DMS79 (cell line): Measurements from ENCODE around the gene AGAP1.

ENCODE experiments used
- DNase-seq: peaks from one replicate; lab custom pipeline; 2025; lab: John Stamatoyannopoulos, UW

AGAP1 gene

DNA sequence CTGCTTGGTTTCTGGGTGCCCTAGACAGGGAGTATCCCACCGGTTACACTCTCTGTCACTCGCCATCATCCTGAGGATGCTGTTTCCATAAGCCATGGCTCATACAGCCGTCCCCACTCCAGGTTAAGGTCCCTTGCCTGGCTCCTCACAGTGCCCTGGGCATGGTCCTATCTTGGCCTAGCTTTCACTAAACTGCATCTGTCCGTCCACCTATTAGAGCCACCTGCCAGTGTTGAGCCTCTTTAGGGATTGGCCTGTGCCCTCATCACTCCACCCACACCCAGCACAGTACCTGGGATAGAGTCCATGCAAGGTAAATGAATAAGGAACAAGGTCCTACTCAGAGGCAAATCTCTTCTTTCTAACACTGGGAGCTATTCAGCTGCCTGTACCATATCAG is 354.2 kb downstream of the AGAP1 start:
- no peak for DNase-seq

DNA sequence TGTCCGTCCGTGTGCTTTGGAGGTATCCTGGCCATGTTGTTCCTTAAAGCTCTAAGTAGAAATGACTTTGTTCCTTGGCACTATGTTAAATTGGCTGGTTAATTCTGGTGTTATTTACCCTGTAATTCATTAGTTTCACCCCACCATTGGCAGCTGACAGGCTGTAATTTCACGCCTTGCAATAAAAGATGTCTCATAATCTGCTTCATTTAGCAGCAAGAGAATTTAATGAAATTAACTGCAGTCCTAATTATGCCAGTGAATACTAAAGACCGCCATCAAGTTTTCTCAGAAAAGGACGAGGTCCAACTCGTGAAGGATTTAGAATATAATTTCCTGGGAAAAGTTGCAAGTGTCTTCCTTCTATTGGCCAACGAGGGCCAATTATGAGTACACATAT is 355.1 kb downstream of the AGAP1 start:
- DNase-seq, result no peak

DNA sequence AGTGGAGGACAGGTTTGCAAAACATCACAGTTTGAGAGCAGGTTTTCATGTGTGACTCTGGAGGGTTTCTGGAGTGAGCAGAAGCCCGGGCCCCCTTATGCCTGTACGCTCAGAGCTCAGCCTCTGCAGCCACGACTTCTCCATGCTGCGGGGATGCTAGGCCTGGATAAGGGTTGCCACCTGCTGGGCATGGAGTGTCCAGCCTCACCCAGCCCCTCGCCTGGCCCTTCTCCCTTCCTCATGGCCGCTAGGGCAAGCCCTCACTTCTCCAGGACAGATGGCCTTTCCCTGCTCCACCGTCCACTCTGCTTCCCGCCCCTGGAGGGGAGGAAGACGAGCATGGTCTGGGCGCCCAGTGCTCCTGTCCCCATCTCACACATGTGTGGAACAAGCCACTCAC is 355.6 kb downstream of the AGAP1 start:
- DNase-seq, result no peak

DNA sequence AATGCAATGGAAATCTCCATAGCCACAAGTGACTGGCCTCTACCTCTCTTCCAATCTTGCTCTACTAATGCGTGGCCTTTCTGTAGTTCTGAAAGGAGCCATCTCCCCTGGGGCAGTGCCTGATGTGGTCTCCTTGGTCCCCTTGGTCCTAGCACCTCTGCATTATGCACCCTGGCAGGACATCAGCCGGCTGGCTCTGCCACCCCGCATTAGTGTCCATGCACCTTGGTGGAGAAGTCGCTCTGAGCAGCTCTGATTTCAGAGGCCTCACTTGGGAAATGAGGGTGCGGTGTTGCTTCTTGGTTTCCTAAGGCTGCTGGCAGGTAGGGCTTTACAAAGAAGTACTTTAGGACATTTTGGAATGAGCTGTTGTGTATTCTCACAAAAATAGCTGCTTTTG is 356.4 kb downstream of the AGAP1 start:
- DNase-seq, result no peak

DNA sequence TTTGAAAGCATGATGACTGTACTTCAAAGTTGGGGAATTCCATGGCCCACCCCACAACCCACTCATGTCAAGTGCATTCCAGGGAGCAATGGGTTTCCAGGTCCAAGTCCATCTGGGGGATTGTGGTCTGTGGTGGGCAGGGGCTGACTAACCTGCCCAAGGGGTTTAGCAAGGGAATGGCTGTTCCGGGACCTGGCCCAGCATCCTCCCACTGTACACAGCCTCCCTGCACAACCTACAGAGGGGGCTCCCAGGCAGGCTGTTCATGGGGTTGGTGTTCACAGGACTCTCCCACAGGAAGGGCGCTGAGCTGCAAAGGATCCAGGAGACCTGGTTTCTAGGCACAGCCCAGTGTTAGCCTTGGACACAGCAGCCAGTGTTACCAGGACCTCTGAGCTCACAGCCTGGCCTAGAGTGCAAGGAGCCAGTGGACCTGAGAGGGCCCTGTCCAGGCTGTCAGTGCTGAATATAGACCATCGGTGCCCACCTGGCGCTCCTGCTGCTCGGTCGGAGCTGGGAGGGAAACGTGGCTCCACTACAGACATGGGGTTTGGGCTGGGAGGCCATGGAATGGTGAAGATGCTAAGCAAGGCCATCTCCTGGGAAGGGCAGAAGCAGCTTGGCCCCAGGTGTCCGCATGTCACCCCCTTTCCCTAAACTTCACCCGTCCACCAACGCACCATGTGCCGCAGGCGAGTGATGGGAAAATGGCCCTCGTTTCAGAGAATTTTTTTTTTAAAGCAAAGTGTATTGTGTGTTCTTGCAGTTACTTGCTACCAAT is 357.1 kb downstream of the AGAP1 start:
- DNase-seq, result no peak

DNA sequence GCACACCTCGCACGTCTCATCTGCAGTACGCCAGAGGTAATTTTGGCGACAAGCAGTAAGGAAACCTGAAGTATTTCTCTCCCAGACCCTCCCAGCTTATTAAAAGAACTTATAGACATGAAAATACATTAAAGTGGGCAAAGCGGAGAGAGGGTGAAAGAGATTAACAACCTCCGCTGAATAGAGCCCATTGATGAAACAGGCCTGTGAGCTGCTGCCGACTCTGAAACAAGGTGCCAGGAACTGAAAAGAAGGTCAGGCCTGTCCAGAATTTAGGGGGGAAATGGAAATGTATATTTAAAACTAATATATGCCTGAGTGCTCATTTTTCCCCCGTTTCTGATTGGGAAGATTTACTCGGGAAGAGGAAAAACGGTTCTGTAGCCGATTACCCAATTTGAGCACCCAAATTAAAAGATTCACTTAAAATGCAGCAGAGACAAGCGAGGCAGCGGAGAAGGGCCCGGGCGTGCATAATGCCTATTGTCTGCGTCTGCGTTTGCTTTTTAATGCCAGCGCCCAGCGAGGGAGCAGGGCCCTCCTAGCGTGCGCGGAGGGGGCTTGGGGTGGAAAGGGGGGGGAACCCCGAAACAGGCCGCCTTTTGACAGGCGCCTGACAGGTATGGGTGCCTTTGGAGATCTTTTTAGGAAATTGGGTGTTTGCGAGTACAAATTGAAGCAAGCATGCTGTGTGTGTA is 358.1 kb downstream of the AGAP1 start:
- no peak for DNase-seq

DNA sequence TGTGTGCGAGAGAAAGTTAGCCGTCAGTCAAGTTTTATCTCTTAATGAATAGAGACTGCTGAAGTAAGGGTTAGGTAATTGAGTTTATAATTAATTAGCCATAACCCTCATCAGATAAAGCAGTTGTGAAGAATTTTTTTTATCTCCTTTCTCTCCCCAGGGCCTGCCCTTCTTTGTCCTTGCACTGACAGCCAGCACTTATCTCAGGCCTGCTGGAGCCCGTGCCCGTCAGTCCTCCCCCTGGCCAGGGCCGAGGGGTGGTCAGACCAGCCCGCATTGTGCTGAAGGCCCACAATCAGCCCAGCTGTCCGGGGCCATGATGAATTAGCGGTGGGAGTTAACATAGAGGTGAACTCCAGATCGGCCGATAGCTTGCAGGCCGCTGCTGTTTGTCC is 358.7 kb downstream of the AGAP1 start:
- DNase-seq, result no peak

DNA sequence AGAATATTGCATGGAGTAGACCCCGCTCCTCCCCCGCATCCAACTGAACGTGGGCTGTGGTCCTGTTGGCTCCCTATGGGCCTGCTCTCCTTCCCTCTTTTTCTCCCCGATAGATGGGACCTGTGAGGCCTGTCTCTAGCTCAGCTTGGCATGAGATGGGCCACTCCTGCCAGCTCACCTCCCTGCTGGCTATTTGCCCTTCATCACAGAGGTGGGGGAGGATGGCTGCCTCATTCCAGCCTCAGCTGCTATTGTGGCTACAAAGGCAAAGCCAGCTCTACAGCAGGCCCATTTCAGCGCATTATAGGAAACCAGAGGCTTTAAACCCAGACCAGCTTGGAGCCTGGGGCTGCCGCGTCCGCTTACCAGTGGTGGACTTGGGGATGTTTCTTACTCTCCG is 360.4 kb downstream of the AGAP1 start:
- no peak for DNase-seq

DNA sequence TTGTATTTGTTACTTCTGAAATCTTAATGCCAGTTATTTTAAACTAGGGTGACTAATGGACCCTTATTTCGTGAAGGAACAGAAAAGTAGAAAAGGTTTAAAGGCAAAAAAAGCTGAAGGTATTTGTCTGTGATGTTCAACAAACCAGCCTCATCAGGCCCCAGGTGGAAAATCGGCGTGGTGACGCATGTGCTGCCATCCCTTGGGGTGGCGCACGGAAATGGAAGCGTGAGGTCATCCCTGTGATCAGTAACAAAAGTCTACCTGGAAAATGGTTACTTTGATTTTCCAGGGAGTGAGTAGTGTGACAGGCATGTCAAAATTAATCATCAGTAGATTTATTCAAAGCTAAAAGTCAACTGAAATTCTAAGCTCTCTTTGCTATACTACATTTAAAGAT is 361.2 kb downstream of the AGAP1 start:
- DNase-seq, result no peak

DNA sequence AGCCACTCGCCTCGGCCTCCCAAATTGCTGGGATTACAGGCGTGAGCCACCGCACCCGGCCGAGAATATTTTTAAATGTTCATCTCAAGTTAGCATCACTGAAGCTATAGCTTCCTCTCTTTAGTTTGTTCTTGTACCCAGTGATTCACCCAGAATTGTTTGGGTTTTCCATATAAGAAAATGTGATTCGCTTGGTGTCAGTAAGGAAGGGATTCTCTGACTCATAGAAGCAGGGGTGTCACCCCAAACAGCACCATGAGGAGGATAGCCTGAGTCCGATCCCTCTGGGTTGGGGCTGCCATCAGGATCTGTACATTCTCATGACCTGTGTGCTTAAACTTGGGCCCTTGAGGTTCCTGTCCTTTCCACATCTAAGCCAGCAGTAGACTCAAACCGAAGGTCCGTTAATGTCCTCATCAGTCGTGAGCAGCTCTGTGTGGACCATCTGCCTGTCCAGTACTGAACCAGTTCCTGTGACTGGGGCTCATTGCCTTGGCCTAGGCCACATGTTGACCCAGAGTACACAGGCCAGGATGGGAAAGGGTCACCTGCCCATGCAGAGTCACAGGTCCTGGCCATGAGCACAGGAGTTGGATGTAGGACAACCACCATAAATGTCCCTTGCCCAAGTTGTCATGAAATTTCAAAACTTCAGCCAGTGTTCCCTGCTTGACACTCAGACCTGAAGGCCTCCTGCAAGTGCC is 362.5 kb downstream of the AGAP1 start:
- DNase-seq, result no peak

DNA sequence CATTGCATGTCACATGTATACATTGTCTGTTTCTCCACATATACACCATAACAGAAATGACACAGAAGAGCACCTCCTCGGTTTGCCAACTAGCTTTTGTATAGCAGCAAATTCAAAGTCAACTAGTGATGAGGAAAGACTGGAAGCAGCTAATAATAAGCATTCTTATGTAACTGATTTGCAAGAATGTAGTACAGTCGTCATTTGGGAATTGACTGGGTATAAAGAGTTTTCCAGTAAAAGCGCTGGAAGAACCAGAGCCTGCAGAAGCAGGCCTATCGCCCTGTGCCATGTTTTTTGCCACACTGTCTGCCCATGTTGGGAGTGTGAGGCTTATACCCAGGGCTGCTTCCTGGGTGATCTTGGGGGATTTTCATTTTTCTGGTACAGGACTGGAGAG is 363.8 kb downstream of the AGAP1 start:
- DNase-seq, result no peak

DNA sequence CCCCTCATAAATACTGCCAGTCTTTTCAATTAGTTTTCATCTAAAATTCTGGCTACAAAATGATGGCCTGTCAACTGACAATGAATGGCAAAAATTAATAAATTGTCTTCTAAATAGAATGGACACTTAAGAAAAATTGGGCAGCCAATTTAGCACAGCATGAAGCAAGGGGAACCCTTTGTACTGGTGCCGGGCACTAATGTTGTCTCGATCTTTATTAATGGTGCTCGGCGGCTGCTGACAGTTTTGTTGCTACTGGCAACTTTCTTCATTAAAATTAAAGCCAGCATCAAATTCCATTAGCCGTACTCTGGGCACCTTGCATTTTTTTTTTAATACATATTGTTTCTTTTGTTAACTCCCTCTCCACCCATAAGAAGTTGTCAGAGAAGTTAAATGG is 365.0 kb downstream of the AGAP1 start:
- no peak for DNase-seq

DNA sequence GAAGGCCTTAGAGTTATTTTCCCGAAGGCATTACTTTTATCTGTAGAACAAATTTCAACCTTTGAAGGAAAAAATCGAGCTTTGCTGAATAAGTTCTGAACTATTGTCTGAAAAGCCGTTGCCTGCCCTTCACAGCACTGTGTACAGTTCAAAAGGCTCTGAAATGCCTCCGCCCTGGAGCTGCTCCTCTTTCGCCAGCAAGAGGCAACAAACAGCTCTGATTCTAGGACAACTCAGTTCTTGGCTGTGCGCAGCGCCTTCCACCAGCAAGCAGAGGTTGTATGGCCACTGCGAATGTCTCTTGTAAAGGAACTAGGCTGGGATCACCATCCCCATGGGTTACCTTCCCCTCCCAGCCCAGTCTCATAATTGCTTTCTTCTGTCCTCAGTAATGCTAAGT is 365.8 kb downstream of the AGAP1 start:
- DNase-seq, result no peak

DNA sequence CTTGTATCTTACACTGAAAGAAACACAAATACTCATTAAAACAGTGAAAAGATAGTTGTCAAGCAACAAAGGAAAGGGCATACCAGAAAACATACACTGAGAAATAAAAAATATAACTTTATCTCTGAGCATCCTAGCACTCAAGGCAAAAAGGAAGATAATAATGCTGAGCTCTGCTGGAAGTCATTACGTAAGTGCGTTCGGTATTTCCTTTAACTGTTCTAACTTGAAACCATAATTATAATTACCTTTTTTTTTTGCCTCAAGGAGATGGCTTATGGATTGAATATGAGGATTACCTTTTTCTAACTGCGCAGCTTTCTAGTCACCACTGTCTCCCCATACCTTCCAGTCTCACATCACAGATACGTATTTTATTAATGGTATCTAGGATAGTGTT is 366.3 kb downstream of the AGAP1 start:
- DNase-seq, result no peak

DNA sequence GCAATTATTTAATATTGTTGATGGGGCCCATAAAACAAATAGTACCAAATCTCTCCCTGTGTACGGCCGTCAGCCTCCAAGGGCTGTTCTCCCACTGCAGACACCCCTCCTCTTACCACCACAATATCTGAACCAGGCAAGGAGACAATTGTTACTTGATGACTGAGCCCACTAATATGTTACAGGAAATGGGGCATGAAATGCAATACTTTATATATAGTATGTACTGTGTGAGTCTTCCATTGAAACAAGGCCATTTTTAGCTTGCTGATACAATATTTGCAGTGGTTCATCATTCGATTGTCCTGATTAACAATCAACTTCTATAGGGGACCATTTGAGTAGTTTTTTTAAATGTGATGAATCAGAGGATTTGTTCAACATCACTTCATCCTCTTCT is 367.0 kb downstream of the AGAP1 start:
- DNase-seq, result no peak

DNA sequence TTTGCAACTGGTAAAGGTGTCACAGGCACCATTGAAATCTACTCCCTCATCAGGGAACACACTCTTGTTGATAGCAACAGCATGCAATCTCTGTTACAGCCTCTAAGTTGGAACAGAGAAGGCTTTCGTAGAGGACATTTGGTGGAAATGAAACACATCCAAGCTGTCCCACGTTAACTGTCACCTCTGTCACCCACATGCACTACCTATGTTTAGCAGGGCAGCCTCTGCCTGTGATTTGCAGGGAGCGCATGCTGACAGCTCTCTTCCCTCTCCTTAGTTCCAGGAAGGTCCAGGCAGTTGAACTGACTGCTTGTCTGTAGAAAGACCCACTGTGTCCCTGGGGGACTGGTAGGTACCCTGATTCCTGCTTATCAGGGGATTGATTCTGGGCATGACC is 367.5 kb downstream of the AGAP1 start:
- no peak for DNase-seq

DNA sequence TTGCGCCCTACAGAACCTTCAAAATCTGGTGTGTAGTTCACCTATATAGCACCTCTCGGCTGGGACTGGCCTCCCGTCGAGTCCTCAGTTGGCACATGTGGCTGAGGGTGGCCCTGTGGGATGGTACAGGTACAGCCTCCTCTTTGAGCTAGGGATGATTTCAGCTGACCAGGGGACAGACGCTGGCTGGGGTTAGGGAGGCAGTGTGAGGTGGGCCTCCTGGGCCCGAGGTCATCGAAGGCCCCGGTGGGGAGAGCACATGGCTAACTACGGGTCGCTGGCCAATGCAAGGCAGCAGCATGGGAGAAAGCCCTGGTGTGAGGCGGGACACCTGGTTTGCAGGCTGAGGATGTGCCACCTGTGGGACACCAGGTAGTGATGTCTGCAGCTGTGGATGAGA is 369.6 kb downstream of the AGAP1 start:
- DNase-seq, result no peak

DNA sequence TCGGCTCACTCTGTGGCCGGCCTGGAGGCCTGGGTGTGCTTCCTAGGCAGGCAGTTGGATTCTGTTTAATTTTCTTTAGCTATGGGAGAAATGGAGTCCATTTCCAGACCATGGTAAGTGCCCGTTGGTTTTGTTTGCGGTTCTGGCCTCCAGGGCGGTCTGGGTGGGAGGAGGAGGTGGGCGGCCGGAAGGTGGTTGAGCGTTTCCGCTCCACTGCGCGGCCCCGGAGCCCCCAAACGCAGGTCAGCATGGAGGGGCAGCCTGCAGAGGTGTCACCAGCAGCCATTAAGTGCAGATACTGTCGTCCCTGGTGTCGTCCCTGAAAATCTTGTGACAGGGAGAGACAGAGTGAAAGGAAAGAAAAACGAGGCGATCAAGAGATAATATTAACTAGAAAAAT is 370.5 kb downstream of the AGAP1 start:
- DNase-seq, result no peak

DNA sequence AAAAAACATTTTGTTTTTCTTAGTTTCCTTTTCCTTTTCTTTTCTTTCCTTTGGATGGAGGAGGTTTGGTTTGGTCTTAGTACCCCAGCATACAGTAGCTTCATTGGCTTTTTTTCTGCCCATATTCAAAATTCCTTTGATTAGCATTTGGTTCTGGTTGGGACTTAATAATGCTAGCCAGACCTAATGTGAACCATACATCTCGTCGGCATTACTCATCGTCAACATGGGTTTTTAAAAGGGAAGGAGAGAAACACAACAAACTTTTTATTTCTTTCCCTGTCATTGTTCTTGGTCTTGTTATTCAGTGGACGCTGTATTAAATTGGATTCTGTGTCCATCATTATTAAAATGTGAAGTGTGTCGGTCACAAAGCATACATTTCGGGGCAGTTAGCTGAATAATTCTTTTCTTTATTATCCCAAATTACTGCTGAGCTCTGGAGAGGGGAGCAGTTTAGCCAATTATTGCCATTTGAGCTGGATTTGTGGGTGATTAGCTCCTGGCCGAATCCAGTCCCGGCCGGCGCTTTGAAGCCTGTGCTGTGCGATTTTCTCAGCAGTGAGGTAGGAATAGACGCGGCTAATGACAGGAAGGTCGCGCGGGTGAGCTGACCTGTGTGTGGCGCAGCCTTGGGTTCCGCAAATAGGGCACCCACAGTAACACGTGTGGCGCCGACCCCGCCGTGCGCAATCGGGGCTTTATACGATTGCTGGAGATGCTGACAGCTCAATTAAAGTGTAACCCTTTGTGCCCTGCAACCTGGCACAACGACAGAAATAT is 371.1 kb downstream of the AGAP1 start:
- no peak for DNase-seq

DNA sequence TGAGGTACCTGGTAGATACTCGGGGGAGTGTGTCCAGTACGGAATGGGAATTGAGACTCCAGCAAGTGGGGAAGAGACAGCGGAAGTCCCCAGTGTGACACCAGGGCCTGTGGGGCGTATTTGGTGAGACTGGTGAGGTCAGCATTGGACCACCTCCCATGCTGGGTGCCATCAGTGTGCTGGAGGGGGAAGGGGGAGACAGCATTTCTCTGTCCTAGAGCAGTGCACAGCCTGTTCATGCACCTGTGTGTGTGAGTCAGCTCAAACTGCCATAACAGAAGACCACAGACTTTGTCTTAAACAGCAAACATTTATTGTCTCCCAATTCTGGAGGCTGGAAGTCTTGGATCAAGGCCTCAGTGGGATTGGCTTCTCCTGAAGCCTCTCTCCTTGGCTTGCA is 372.5 kb downstream of the AGAP1 start:
- DNase-seq, result no peak

DNA sequence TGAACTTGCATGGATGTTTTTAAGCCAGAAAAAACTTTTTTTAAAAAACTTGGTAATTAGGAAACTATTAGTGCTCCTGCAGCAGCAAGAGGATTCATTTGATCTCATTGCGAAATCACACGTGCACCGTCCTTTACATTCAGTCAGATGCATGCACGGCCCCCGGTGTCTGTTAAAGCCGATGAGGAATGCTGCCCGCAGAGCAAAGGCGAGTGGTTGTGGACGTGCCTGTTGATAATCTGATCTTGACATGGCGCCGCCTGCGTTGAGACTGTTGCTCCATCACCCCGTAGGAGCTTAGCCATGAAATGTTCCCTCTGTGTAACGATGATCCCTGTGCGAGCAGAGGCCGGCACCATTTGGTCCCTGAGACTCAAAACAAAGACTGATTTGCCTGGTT is 374.4 kb downstream of the AGAP1 start:
- no peak for DNase-seq

DNA sequence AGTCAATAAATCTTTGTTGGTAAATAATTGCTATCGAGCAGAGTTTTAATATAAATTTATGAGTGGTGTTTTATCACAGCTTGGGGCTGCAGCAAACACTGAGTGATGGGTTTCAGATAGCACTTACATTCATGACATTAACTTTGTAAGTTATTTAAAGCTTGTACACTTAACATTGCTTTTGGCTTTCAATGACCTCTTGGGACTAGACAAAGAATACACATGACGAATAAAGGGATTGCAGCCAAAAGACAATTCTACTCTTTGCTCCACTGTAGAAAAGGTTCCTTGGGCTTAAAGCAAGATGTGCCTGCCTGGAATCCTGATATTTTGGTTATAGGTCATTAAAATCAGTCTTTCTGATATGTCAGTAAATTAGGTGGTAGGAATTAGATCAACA is 374.8 kb downstream of the AGAP1 start:
- no peak for DNase-seq

DNA sequence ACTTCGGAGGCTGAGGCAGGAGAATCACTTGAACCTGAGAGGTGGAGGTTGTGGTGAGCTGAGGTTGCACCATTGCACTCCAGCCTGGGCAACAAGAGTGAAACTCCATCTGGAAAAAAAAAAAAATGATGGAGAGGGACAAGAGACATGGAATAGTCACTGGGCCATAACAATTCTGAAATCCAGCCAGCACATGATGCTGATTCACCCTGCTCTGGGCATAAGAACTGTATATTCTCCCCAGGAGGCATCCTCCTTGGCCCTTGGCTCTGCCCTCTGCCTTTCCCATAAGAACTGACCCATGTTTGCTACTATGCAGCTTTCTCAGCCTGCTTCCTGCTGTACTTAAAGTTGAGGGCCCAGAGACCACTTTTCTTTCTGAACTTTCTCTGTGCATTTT is 376.7 kb downstream of the AGAP1 start:
- no peak for DNase-seq
